Occipital lobe (tissue), 2 donors: Measurements from ENCODE around the gene RBFOX1. TPM values are rescaled to one million over a fixed set of nuclear protein-coding genes. Genes with fewer than 3 reads are reported as not detected.

Experiments
- DNase-seq: peaks from one replicate; lab custom pipeline; 2025; lab: John Stamatoyannopoulos, UW
- total RNA-seq: library from RNA; depleted of rRNA; stranded (reverse); fragments of >200 nt; gene quantifications from one replicate; pipeline ENCODE4 v1.2.3, GENCODE V29; 2014

The RBFOX1 gene
- total RNA-seq, 1 donor from 2014 or later: 78.0 TPM

GRCh38 chr16:7597677-7598076 is 265.0 kb downstream of the RBFOX1 start:
- DNase-seq: no peak

- DNase-seq: no peak
Observed at GRCh38 chr16:7601100-7601499, 268.5 kb downstream of the RBFOX1 start.

GRCh38 chr16:7602291-7602950 is 269.8 kb downstream of the RBFOX1 start:
- DNase-seq: no peak

GRCh38 chr16:7605812-7606211 is 273.2 kb downstream of the RBFOX1 start:
- DNase-seq: no peak

- no peak for DNase-seq
Observed at GRCh38 chr16:7612671-7613070, 280.0 kb downstream of the RBFOX1 start.

GRCh38 chr16:7613518-7613917 is 280.9 kb downstream of the RBFOX1 start:
- DNase-seq: no peak

- no peak for DNase-seq
Observed at GRCh38 chr16:7614021-7614795, 281.6 kb downstream of the RBFOX1 start.

- DNase-seq: no peak
Observed at GRCh38 chr16:7615565-7615964, 282.9 kb downstream of the RBFOX1 start.

- DNase-seq: no peak
Observed at GRCh38 chr16:7624871-7625766, 292.5 kb downstream of the RBFOX1 start.

GRCh38 chr16:7628981-7629380 is 296.3 kb downstream of the RBFOX1 start:
- DNase-seq: no peak

- DNase-seq: no peak
Observed at GRCh38 chr16:7629571-7629970, 296.9 kb downstream of the RBFOX1 start.

- no peak for DNase-seq
Observed at GRCh38 chr16:7637446-7637845, 304.8 kb downstream of the RBFOX1 start.

GRCh38 chr16:7638306-7638705 is 305.7 kb downstream of the RBFOX1 start:
- no peak for DNase-seq

- no peak for DNase-seq
Observed at GRCh38 chr16:7640334-7640733, 307.7 kb downstream of the RBFOX1 start.

GRCh38 chr16:7644176-7644575 is 311.5 kb downstream of the RBFOX1 start:
- no peak for DNase-seq

- no peak for DNase-seq
Observed at GRCh38 chr16:7644811-7645210, 312.2 kb downstream of the RBFOX1 start.

GRCh38 chr16:7646821-7647500 is 314.3 kb downstream of the RBFOX1 start:
- DNase-seq: peak; percentile 20

GRCh38 chr16:7650431-7650830 is 317.8 kb downstream of the RBFOX1 start:
- DNase-seq: no peak

- no peak for DNase-seq
Observed at GRCh38 chr16:7651803-7652570, 319.3 kb downstream of the RBFOX1 start.

- no peak for DNase-seq
Observed at GRCh38 chr16:7653746-7654461, 321.3 kb downstream of the RBFOX1 start.
